ENCODE results near the gene HAGH. TPM values are rescaled to one million over a fixed set of nuclear protein-coding genes. Genes with fewer than 3 reads are reported as not detected.

Gene HAGH
- total and polyA plus RNA-seq, 9 of the 15 experiments (the other 6 are each of a cell fraction or from before 2014, with no cell fraction given), result 0.46 to 35.1 (median 16.8) TPM

DNA sequence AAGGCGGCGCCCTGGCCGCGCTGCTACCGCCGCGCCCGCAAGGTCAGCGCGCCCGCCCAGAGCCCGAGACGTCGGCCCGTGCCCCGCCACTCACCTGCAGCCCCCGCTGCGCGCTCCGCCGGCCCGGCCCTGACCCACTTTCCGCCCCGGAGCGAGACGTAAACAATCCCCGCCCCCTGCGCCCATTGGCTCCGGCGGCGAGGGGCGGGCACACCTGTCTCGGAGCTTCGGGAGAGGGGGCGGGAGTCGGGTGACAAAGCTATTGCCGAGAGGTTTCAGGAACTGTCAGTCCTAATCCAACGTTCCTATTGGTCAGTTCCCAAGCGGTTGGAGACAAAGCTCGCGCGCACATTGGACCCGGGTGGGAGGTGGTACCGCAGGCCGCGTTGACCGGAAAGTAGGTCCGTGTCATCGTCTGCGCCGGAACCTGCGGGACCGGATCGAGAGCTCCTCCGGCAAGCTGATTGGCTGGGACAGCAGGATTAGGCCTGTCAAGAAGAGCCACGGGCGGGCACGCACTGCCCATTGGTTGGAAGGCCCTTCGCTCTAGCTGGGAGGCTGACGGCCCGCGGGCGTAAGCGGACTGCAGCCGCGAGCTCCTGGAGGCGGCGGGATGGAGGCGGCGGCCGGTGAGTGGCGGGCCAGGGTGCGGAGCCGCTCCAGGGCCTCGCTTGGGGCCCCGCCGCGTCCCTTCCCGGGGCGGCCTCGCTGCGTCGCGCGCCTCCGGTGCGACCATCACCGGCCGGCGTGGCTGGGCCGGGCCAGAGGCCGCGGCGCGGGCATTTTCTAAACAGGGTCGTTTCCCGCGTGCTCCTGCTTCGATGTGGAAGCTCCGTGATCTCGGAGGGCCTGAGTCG lies 44.0 kb downstream of the HAGH start, which contains the start of the genes NUBP2 and SPSB3 (continued):
- TF ChIP-seq CBX8 (IDR thresholded peaks at IDR 0.05; ENCODE audit: borderline replicate concordance, extremely low read depth, low read depth, low read length, poor library complexity, severe bottlenecking) (no peak), FOXJ3 (CRISPR knock-in tag; IDR thresholded peaks at IDR 0.05) (no peak), SMARCB1 (IDR thresholded peaks at IDR 0.05; ENCODE audit: insufficient read length, low read depth) (no peak), NR2C2 (CRISPR knock-in tag; IDR thresholded peaks at IDR 0.05) (no peak), NR2C2 (tag; IDR thresholded peaks at IDR 0.05) (peak; percentile 42; the same call in 1 of the 2 replicates), SAP30 (IDR thresholded peaks at IDR 0.05; ENCODE audit: borderline replicate concordance, insufficient read depth, low read depth, low read length, poor library complexity, severe bottlenecking) (no peak), CHD1 (IDR thresholded peaks at IDR 0.05; ENCODE audit: low read length) (no peak), NCOA4 (IDR thresholded peaks at IDR 0.05; ENCODE audit: partially characterized antibody) (no peak), KLF10 (CRISPR knock-in tag; IDR thresholded peaks at IDR 0.05) (no peak), ZNF644 (tag; IDR thresholded peaks at IDR 0.05; ENCODE audit: low read depth) (no peak), RUNX1 (IDR thresholded peaks at IDR 0.05; ENCODE audit: low read depth) (no peak)
- TF ChIP-seq, protein P1, sequence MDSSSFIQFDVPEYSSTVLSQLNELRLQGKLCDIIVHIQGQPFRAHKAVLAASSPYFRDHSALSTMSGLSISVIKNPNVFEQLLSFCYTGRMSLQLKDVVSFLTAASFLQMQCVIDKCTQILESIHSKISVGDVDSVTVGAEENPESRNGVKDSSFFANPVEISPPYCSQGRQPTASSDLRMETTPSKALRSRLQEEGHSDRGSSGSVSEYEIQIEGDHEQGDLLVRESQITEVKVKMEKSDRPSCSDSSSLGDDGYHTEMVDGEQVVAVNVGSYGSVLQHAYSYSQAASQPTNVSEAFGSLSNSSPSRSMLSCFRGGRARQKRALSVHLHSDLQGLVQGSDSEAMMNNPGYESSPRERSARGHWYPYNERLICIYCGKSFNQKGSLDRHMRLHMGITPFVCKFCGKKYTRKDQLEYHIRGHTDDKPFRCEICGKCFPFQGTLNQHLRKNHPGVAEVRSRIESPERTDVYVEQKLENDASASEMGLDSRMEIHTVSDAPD (CRISPR knock-in tag; IDR thresholded peaks at IDR 0.05), result no peak
- TF ChIP-seq, protein P2, sequence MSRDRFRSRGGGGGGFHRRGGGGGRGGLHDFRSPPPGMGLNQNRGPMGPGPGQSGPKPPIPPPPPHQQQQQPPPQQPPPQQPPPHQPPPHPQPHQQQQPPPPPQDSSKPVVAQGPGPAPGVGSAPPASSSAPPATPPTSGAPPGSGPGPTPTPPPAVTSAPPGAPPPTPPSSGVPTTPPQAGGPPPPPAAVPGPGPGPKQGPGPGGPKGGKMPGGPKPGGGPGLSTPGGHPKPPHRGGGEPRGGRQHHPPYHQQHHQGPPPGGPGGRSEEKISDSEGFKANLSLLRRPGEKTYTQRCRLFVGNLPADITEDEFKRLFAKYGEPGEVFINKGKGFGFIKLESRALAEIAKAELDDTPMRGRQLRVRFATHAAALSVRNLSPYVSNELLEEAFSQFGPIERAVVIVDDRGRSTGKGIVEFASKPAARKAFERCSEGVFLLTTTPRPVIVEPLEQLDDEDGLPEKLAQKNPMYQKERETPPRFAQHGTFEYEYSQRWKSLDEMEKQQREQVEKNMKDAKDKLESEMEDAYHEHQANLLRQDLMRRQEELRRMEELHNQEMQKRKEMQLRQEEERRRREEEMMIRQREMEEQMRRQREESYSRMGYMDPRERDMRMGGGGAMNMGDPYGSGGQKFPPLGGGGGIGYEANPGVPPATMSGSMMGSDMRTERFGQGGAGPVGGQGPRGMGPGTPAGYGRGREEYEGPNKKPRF (IDR thresholded peaks at IDR 0.05; ENCODE audit: low read depth, low read length), result no peak
- TF ChIP-seq, protein P3, sequence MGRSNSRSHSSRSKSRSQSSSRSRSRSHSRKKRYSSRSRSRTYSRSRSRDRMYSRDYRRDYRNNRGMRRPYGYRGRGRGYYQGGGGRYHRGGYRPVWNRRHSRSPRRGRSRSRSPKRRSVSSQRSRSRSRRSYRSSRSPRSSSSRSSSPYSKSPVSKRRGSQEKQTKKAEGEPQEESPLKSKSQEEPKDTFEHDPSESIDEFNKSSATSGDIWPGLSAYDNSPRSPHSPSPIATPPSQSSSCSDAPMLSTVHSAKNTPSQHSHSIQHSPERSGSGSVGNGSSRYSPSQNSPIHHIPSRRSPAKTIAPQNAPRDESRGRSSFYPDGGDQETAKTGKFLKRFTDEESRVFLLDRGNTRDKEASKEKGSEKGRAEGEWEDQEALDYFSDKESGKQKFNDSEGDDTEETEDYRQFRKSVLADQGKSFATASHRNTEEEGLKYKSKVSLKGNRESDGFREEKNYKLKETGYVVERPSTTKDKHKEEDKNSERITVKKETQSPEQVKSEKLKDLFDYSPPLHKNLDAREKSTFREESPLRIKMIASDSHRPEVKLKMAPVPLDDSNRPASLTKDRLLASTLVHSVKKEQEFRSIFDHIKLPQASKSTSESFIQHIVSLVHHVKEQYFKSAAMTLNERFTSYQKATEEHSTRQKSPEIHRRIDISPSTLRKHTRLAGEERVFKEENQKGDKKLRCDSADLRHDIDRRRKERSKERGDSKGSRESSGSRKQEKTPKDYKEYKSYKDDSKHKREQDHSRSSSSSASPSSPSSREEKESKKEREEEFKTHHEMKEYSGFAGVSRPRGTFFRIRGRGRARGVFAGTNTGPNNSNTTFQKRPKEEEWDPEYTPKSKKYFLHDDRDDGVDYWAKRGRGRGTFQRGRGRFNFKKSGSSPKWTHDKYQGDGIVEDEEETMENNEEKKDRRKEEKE (IDR thresholded peaks at IDR 0.05; ENCODE audit: borderline replicate concordance in 1 of 2, control insufficient read depth in 1 of 2, low read depth in 2 of 2, low read length in 1 of 2), result no peak
- TF ChIP-seq, protein P4, sequence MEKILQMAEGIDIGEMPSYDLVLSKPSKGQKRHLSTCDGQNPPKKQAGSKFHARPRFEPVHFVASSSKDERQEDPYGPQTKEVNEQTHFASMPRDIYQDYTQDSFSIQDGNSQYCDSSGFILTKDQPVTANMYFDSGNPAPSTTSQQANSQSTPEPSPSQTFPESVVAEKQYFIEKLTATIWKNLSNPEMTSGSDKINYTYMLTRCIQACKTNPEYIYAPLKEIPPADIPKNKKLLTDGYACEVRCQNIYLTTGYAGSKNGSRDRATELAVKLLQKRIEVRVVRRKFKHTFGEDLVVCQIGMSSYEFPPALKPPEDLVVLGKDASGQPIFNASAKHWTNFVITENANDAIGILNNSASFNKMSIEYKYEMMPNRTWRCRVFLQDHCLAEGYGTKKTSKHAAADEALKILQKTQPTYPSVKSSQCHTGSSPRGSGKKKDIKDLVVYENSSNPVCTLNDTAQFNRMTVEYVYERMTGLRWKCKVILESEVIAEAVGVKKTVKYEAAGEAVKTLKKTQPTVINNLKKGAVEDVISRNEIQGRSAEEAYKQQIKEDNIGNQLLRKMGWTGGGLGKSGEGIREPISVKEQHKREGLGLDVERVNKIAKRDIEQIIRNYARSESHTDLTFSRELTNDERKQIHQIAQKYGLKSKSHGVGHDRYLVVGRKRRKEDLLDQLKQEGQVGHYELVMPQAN (IDR thresholded peaks at IDR 0.05; ENCODE audit: borderline replicate concordance), result no peak; the same call in 1 of the 2 replicates

All from K562 (cell line).